Hematopoietic multipotent progenitor cell (in vitro differentiated cells): ENCODE data around the gene DNAJB13. TPM values are rescaled to one million over a fixed set of nuclear protein-coding genes. Genes with fewer than 3 reads are reported as not detected.
"Not testable (repeated sequence)": the region's sequence is repeated elsewhere in the genome, so short reads cannot be mapped to it uniquely, and the experiment has no call there.

Experiments used
- DNase-seq, 3 donors: peaks; one replicate each; pipeline ENCODE4 v3.0.0-alpha.2; 2011 to 2015; ENCODE audit warnings: low read depth in 2 of 3, low spot score in 2 of 3
- total RNA-seq: library from RNA; depleted of rRNA; stranded (reverse); fragments of >200 nt; gene quantifications from one replicate; pipeline ENCODE4 v1.2.3, GENCODE V29; 2012

DNAJB13 gene
- total RNA-seq, 1 donor, result under 0.01 TPM

GRCh38 chr11:73975479-73975757, 24.6 kb downstream of the DNAJB13 start:
- no peak for DNase-seq

GRCh38 chr11:73976451-73977151, 25.8 kb downstream of the DNAJB13 start:
- DNase-seq, result no peak

GRCh38 chr11:73977856-73978519, 27.2 kb downstream of the DNAJB13 start:
- no peak for DNase-seq

GRCh38 chr11:73978576-73979086, 27.8 kb downstream of the DNAJB13 start:
- DNase-seq, result no peak

GRCh38 chr11:73980001-73980961, 29.5 kb downstream of the DNAJB13 start:
- DNase-seq, result peak in 2 of 3 donors; percentile 88 to 97

GRCh38 chr11:73981051-73981805, 30.4 kb downstream of the DNAJB13 start:
- DNase-seq, result no peak

GRCh38 chr11:73982595-73982989, 31.8 kb downstream of the DNAJB13 start, which contains the start of gene UCP2:
Gene UCP2, minus strand, starts transcription at chr11:73982843. Its CDS starts 4,465 bp downstream, at chr11:73978378.
- peak in 2 of 3 donors; percentile 62 to 81 for DNase-seq

- DNase-seq, result peak; percentile 75 to 99 (median 98)
Measured at GRCh38 chr11:73982990-73983740, 32.3 kb downstream of the DNAJB13 start.

- peak in 1 of 3 donors; percentile 52 for DNase-seq
Measured at GRCh38 chr11:73983741-73984538, 33.1 kb downstream of the DNAJB13 start.

GRCh38 chr11:73985661-73986060, 34.8 kb downstream of the DNAJB13 start:
- not testable (repeated sequence) for DNase-seq

GRCh38 chr11:73988227-73988626, 37.4 kb downstream of the DNAJB13 start:
- DNase-seq, result no peak

- peak in 1 of 3 donors; percentile 51 for DNase-seq
Measured at GRCh38 chr11:73989156-73989555, 38.3 kb downstream of the DNAJB13 start.

- DNase-seq, result no peak
Measured at GRCh38 chr11:73990730-73991129, 39.9 kb downstream of the DNAJB13 start.

- no peak for DNase-seq
Measured at GRCh38 chr11:73991471-73992006, 40.7 kb downstream of the DNAJB13 start.

GRCh38 chr11:73995247-73995646, 44.4 kb downstream of the DNAJB13 start:
- DNase-seq, result peak; percentile 58 to 88 (median 63)

- DNase-seq, result peak in 1 of 3 donors; percentile 42
Measured at GRCh38 chr11:73995731-73996130, 44.9 kb downstream of the DNAJB13 start.

GRCh38 chr11:73996161-73996747, 45.4 kb downstream of the DNAJB13 start:
- no peak for DNase-seq
